Measurements from ENCODE around the gene CAMSAP2.

The CAMSAP2 gene

DNA sequence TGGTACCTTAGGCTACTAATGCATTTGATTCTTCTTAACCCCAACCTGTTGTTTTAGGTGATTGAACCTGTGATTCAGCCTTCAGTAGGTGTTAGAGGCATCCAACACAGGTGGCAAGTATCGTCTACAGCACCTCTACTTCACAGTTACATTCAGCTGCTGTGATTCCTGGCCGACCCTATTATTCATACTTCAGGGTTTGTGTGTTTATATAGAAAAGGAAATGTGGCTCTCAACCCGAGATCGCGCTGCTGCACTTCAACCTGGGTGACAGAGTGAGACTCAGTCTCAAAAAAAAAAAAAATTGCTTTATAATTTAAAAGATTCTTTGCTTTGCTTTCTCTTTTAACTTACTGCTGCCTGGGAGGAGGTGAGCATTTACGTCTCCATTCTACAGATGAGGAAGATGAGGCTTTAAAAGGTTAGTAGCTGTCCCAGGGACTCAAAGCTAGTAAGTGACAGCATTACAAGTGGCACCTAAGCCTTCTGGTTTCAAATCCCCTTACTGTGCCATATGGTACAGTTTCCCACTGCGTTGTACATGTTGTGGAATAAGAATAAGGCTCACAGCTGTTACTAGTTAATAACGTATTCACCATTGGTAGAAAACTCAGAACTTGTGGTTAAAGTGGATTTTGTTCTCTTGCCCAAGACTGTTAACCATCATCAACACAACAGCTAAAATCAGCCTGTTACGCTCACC lies 124.2 kb downstream of the CAMSAP2 start:
- no peak overlapping the region for H3K4me3 Mint-ChIP-seq
- peaks cover 16% of the 10 kb centered on the region for H3K4me1 Mint-ChIP-seq (ENCODE audit: low read depth)
- H3K36me3 Mint-ChIP-seq (ENCODE audit: low read depth): no peaks in the 10 kb centered on the region
- H3K9me3 Mint-ChIP-seq: no peaks in the 10 kb centered on the region
- no peak for DNase-seq (ENCODE audit: low spot score)
- H3K27ac Mint-ChIP-seq: no peak overlapping the region
- H3K27me3 Mint-ChIP-seq (ENCODE audit: low read depth): peaks cover 42% of the 10 kb centered on the region

DNA sequence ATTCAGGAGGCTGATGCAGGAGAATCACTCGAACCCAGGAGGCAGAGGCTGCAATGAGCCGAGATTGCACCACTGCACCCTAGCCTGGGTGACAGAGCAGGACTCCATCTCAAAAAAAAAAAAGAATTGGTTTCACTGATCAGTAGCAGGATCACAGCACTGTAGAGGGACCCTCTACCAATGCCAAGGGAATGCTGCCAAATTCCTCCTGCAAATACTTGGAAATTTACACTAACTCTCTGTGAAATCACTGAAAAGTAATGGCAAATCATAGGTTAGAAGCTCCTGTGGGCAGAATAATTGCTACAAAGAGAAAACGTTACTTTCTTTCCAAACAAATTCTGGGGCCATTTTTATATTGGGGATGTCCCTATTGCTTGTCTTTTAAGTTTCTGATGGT lies 127.4 kb downstream of the CAMSAP2 start:
- no peak overlapping the region for H3K4me3 Mint-ChIP-seq
- no peak for DNase-seq (ENCODE audit: low spot score)
- peaks cover 22% of the 10 kb centered on the region for H3K4me1 Mint-ChIP-seq (ENCODE audit: low read depth)

DNA sequence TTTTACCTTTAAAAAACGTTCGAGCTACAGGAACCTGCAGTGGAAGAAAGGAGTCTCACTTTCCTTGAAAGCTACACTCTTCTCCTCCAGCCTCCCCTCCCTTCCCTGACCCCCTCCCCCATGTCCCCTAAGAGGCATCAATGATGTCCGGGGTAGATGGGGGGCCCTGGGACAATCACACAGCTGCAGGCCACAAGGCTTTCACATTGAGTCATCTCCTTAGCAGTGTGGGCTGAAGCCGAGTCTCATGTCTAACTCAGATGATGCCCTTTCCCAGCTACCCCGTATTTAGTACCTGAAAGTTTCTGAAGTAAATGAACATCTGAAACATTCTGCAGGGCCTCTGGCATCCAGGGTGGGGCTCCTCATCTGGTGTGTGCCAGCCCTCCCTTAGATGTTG lies 127.8 kb downstream of the CAMSAP2 start:
- Mint-ChIP-seq H3K4me3 (no peak overlapping the region), H3K9me3 (no peaks in the 10 kb centered on the region), H3K4me1 (ENCODE audit: low read depth) (peaks cover 22% of the 10 kb centered on the region), H3K36me3 (ENCODE audit: low read depth) (no peaks in the 10 kb centered on the region), H3K27ac (no peak overlapping the region), H3K27me3 (ENCODE audit: low read depth) (peaks cover 49% of the 10 kb centered on the region)
- peak; percentile 66 for DNase-seq (ENCODE audit: low spot score)

More for the DNA sequence above, 127.4 kb downstream of the CAMSAP2 start:
- Mint-ChIP-seq H3K27me3 (ENCODE audit: low read depth) (peaks cover 45% of the 10 kb centered on the region), H3K9me3 (no peaks in the 10 kb centered on the region), H3K36me3 (ENCODE audit: low read depth) (no peaks in the 10 kb centered on the region), H3K27ac (no peak overlapping the region)

GRCh38 chr1:200867018-200867811 lies 128.5 kb downstream of the CAMSAP2 start:
- H3K4me1 Mint-ChIP-seq (ENCODE audit: low read depth): peaks cover 19% of the 10 kb centered on the region
- H3K27me3 Mint-ChIP-seq (ENCODE audit: low read depth): peaks cover 53% of the 10 kb centered on the region
- H3K4me3 Mint-ChIP-seq: no peak overlapping the region
- no peak for DNase-seq (ENCODE audit: low spot score)
- no peak overlapping the region for H3K27ac Mint-ChIP-seq
- H3K9me3 Mint-ChIP-seq: no peaks in the 10 kb centered on the region
- no peaks in the 10 kb centered on the region for H3K36me3 Mint-ChIP-seq (ENCODE audit: low read depth)

DNA sequence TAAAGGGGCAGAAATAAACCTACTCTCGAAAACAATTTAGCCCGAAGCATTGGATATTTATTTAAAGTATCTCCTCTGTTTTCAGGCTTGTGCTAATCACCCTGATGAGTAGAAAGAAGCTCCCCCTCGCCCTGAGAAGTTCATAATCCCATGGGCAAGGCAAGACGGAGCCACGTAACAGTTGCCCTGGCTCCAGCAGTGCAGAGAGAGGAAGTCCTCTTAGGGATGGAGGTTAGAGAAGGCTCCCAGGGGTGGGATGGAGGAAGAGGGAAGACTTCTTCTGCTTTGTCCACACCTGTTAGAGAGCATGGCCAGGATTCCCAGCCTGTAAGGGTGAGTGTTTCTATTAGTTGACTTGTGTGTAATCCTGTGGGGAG lies 130.7 kb downstream of the CAMSAP2 start:
- Mint-ChIP-seq H3K9me3 (no peaks in the 10 kb centered on the region), H3K4me3 (no peak overlapping the region), H3K27me3 (ENCODE audit: low read depth) (peaks cover 58% of the 10 kb centered on the region), H3K4me1 (ENCODE audit: low read depth) (peaks cover 18% of the 10 kb centered on the region), H3K27ac (no peak overlapping the region), H3K36me3 (ENCODE audit: low read depth) (no peaks in the 10 kb centered on the region)
- no peak for DNase-seq (ENCODE audit: low spot score)

DNA sequence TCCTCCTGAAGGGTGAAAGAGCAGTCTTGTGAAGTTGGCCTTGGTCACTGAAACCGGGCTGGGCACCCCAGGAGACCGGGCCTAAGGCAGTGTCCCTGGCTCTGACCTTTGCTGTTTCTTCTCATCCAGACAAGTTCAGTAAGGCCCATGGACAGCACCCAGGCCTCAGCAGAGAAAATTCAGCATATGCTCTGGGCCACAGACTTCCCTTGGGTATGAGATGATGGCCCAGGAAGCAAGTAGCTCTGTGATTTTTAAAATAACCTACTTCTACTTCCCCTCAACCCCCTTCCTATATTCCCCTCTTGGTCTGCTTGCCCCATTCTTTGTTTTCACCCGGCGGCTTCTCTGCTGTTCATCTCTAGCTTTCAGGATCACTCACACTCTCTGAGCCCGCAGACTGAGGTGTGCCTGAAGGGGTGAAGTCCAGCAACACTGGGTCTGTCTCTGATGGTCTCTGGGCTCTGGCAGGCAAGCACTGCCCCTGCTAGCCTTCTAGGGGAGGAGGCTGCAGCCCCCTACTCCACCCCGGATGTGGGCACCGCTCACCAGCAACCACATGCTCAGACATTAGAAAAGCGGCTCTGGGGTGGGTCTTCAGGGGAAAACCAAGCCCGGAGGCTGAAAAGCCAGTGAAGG lies 131.2 kb downstream of the CAMSAP2 start:
- Mint-ChIP-seq H3K4me3 (no peak overlapping the region), H3K27ac (no peak overlapping the region), H3K9me3 (no peaks in the 10 kb centered on the region), H3K36me3 (ENCODE audit: low read depth) (no peaks in the 10 kb centered on the region), H3K4me1 (ENCODE audit: low read depth) (peaks cover 18% of the 10 kb centered on the region), H3K27me3 (ENCODE audit: low read depth) (peaks cover 61% of the 10 kb centered on the region)
- DNase-seq (ENCODE audit: low spot score): no peak

- H3K36me3 Mint-ChIP-seq (ENCODE audit: low read depth): no peaks in the 10 kb centered on the region
- H3K4me1 Mint-ChIP-seq (ENCODE audit: low read depth): peaks cover 10% of the 10 kb centered on the region
- DNase-seq (ENCODE audit: low spot score): no peak
- peaks cover 66% of the 10 kb centered on the region for H3K27me3 Mint-ChIP-seq (ENCODE audit: low read depth)
- H3K27ac Mint-ChIP-seq: no peak within 1 kb of the TSS
- no peaks in the 10 kb centered on the region for H3K9me3 Mint-ChIP-seq
- no peak within 1 kb of the TSS for H3K4me3 Mint-ChIP-seq
Observed at GRCh38 chr1:200872446-200873115, 133.9 kb downstream of the CAMSAP2 start, which contains the start of gene GPR25. Gene GPR25 (plus strand): TSS chr1:200872981. CDS start chr1:200873038, 57 bp downstream.

- Mint-ChIP-seq H3K27me3 (ENCODE audit: low read depth) (peaks cover 67% of the 10 kb centered on the region), H3K27ac (no peak overlapping the region), H3K36me3 (ENCODE audit: low read depth) (no peaks in the 10 kb centered on the region), H3K4me3 (no peak overlapping the region), H3K9me3 (no peaks in the 10 kb centered on the region), H3K4me1 (ENCODE audit: low read depth) (peaks cover 14% of the 10 kb centered on the region)
- no peak for DNase-seq (ENCODE audit: low spot score)
Observed at GRCh38 chr1:200873116-200873670, 134.5 kb downstream of the CAMSAP2 start.

DNA sequence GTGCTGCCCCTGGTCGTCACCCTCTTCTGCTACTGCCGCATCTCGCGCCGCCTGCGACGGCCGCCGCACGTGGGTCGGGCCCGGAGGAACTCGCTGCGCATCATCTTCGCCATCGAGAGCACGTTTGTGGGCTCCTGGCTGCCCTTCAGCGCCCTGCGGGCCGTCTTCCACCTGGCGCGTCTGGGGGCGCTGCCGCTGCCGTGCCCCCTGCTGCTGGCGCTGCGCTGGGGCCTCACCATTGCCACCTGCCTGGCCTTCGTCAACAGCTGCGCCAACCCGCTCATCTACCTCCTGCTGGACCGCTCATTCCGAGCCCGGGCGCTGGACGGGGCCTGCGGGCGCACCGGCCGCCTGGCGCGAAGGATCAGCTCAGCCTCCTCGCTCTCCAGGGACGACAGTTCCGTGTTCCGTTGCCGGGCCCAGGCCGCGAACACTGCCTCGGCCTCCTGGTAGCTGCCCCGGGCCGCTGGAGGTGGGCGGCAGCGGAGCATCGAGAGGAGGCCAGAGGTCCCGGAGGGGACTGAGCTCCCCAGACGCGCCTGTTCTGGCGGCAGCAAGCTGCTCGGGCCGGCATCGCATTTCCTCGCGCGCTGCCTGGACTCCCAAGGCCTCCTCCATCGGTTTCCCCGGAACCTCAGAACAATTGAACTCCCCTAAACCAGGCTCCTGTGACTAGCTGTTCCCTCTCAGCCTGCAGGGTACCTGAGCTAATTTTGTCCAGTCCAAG lies 135.1 kb downstream of the CAMSAP2 start:
- no peak for DNase-seq (ENCODE audit: low spot score)
- no peak overlapping the region for H3K4me3 Mint-ChIP-seq

GRCh38 chr1:200874694-200875093 lies 136.0 kb downstream of the CAMSAP2 start:
- H3K4me1 Mint-ChIP-seq (ENCODE audit: low read depth): peaks cover 15% of the 10 kb centered on the region

More for the DNA sequence above, 135.1 kb downstream of the CAMSAP2 start:
- Mint-ChIP-seq H3K9me3 (no peaks in the 10 kb centered on the region), H3K36me3 (ENCODE audit: low read depth) (no peaks in the 10 kb centered on the region), H3K27me3 (ENCODE audit: low read depth) (peaks cover 72% of the 10 kb centered on the region), H3K4me1 (ENCODE audit: low read depth) (peaks cover 18% of the 10 kb centered on the region), H3K27ac (no peak overlapping the region)

GRCh38 chr1:200875416-200875815 lies 136.7 kb downstream of the CAMSAP2 start:
- Mint-ChIP-seq H3K9me3 (no peaks in the 10 kb centered on the region), H3K4me3 (no peak overlapping the region), H3K27ac (no peak overlapping the region), H3K4me1 (ENCODE audit: low read depth) (peaks cover 12% of the 10 kb centered on the region), H3K27me3 (ENCODE audit: low read depth) (peaks cover 74% of the 10 kb centered on the region), H3K36me3 (ENCODE audit: low read depth) (no peaks in the 10 kb centered on the region)
- no peak for DNase-seq (ENCODE audit: low spot score)

More at GRCh38 chr1:200874694-200875093, 136.0 kb downstream of the CAMSAP2 start:
- peaks cover 68% of the 10 kb centered on the region for H3K27me3 Mint-ChIP-seq (ENCODE audit: low read depth)
- H3K36me3 Mint-ChIP-seq (ENCODE audit: low read depth): no peaks in the 10 kb centered on the region
- no peaks in the 10 kb centered on the region for H3K9me3 Mint-ChIP-seq
- no peak for DNase-seq (ENCODE audit: low spot score)
- no peak overlapping the region for H3K4me3 Mint-ChIP-seq
- H3K27ac Mint-ChIP-seq: no peak overlapping the region

DNA sequence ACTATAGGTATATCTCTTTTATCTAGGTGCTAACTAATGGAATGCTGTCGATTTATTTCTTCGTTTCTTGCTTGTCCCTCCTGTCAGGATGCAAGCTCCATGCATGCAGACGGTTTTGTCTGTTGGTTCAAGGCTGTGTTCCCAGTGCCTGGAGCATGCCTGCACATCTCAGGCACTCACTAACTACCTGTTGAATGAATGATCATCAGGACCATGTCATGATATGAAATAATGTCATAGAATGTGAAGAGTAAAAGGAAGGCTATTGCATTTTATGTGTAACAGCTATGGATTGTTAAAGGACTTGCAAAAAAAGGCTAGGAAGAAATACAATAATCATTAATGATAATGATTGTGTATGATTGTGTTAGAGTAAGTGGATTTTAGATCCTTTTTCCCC lies 138.3 kb downstream of the CAMSAP2 start:
- H3K36me3 Mint-ChIP-seq (ENCODE audit: low read depth): no peaks in the 10 kb centered on the region
- no peak overlapping the region for H3K4me3 Mint-ChIP-seq
- H3K27me3 Mint-ChIP-seq (ENCODE audit: low read depth): peaks cover 74% of the 10 kb centered on the region
- no peak for DNase-seq (ENCODE audit: low spot score)
- H3K27ac Mint-ChIP-seq: no peak overlapping the region
- no peaks in the 10 kb centered on the region for H3K9me3 Mint-ChIP-seq
- peaks cover 12% of the 10 kb centered on the region for H3K4me1 Mint-ChIP-seq (ENCODE audit: low read depth)

Data from T-helper 2 cell treated with Interferon-gamma antibody and Interleukin-4, amounts not matched to agents 5 μg/mL and 100 μg/mL, for 36 hours (primary cell).